Mesendoderm (in vitro differentiated cells): ENCODE results near the gene LRRFIP2.

ENCODE experiments used
- DNase-seq: peaks from one replicate; pipeline ENCODE4 v3.0.0; 2013
- H2AK5ac ChIP-seq: 2 replicates; pipeline ENCODE4 v1.6.1; 2013; ENCODE audit warnings: low read length, inconsistent platforms
- H2BK120ac ChIP-seq: 2 replicates; pipeline ENCODE4 v1.6.1; 2013; ENCODE audit warnings: low read depth, mild to moderate bottlenecking, low read length, moderate library complexity, mixed read lengths
- H2BK15ac ChIP-seq: replicated peaks from 2 replicates; pipeline ENCODE4 v1.6.1; 2013; ENCODE audit warnings: low read depth, mild to moderate bottlenecking, moderate library complexity
- H2BK5ac ChIP-seq: 2 replicates; pipeline ENCODE4 v1.6.1; 2013; ENCODE audit warnings: low read length, inconsistent platforms
- H3K18ac ChIP-seq: 2 replicates; pipeline ENCODE4 v1.6.1; 2013; ENCODE audit warnings: mild to moderate bottlenecking, low read length, mixed read lengths
- H3K23ac ChIP-seq: one replicate; pipeline ENCODE4 v1.6.1; 2013; ENCODE audit warnings: low read length
- H3K27ac ChIP-seq: 2 replicates; pipeline ENCODE4 v1.5.1; 2013; ENCODE audit warnings: low read depth, mild to moderate bottlenecking, inconsistent platforms, low read length, moderate library complexity
- H3K27me3 ChIP-seq: 2 replicates; pipeline ENCODE4 v1.6.1; 2013; ENCODE audit warnings: low read length, control low read depth, mild to moderate bottlenecking, inconsistent platforms; ENCODE audit not compliant: insufficient read depth, poor library complexity
- H3K36me3 ChIP-seq: 2 replicates; pipeline ENCODE4 v1.6.1; 2013; ENCODE audit warnings: low read length, inconsistent platforms; ENCODE audit not compliant: control insufficient read depth, insufficient read depth
- H3K4ac ChIP-seq: one replicate; pipeline ENCODE4 v1.6.1; 2013; ENCODE audit warnings: low read depth, mild to moderate bottlenecking, low read length, moderate library complexity
- H3K4me1 ChIP-seq: 2 replicates; pipeline ENCODE4 v1.6.1; 2013; ENCODE audit warnings: low read depth, low read length, inconsistent platforms; ENCODE audit not compliant: control insufficient read depth
- H3K4me2 ChIP-seq: 2 replicates; pipeline ENCODE4 v1.6.1; 2013; ENCODE audit warnings: low read length
- H3K4me3 ChIP-seq: 2 replicates; pipeline ENCODE4 v1.5.1; 2013; ENCODE audit warnings: mild to moderate bottlenecking, low read length
- H3K56ac ChIP-seq: one replicate; pipeline ENCODE4 v1.6.1; 2013; ENCODE audit warnings: low read length
- H3K79me1 ChIP-seq: 2 replicates; pipeline ENCODE4 v1.6.1; 2013; ENCODE audit warnings: low read length, inconsistent platforms
- H3K79me2 ChIP-seq: 2 replicates; pipeline ENCODE4 v1.6.1; 2013; ENCODE audit warnings: mild to moderate bottlenecking, low read length; ENCODE audit not compliant: control insufficient read depth, insufficient read depth
- H3K9ac ChIP-seq: 2 replicates; pipeline ENCODE4 v1.6.1; 2013; ENCODE audit warnings: low read length, inconsistent platforms
- H4K5ac ChIP-seq: one replicate; pipeline ENCODE4 v1.6.1; 2013; ENCODE audit warnings: low read length
- H4K8ac ChIP-seq: one replicate; pipeline ENCODE4 v1.6.1; 2013; ENCODE audit warnings: low read depth, mild to moderate bottlenecking, control low read depth, low read length, moderate library complexity
- WGBS: extraction: QIAGEN DNeasy Blood & Tissue Kit; methylation state at CpG from one replicate; pipeline ENCODE4 v1.1.7; 2013; ENCODE audit warnings: low lambda C conversion rate, missing lambda C conversion rate; ENCODE audit not compliant: insufficient coverage; ENCODE audit errors: extremely low coverage; 5-methylcytosine and 5-hydroxymethylcytosine counted together

Gene LRRFIP2

DNA sequence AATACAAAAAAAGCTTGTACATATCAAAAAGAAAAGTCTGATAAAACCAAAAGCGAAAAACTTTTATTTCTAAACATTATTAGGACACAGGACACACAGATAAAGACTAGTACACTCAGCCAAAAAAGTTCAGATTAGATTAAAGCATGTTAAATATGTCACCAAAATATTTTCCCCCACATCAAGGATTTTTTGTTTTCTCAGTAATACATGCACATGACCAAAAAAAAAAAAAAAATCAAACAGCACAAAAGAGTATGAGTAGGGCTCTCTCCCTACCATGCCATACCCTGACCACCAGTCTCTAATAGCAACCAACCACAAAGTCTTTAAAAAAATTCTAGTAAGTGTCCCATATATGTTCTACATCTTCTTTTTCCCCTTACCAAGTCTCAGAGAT lies 77.4 kb downstream of the LRRFIP2 start:
- H4K5ac ChIP-seq = no peak overlapping the region
- no peak overlapping the region for H3K56ac ChIP-seq
- DNase-seq = no peak
- no peaks in the 10 kb centered on the region for H3K79me1 ChIP-seq
- no peaks in the 10 kb centered on the region for H3K36me3 ChIP-seq
- H3K9ac ChIP-seq = no peak overlapping the region
- no peak overlapping the region for H3K4me3 ChIP-seq
- no peaks in the 10 kb centered on the region for H3K27me3 ChIP-seq
- WGBS = no CpG with 5 or more reads among the region's 1 CpG
- H2AK5ac ChIP-seq = no peak overlapping the region
- H2BK15ac ChIP-seq = no peak overlapping the region
- H3K23ac ChIP-seq = no peak overlapping the region
- no peak overlapping the region for H3K4ac ChIP-seq
- H2BK5ac ChIP-seq = no peak overlapping the region
- H4K8ac ChIP-seq = no peak overlapping the region
- H3K18ac ChIP-seq = no peak overlapping the region
- no peaks in the 10 kb centered on the region for H3K79me2 ChIP-seq
- no peak overlapping the region for H2BK120ac ChIP-seq
- no peak overlapping the region for H3K4me2 ChIP-seq
- H3K4me1 ChIP-seq = no peaks in the 10 kb centered on the region
- H3K27ac ChIP-seq = no peak overlapping the region

DNA sequence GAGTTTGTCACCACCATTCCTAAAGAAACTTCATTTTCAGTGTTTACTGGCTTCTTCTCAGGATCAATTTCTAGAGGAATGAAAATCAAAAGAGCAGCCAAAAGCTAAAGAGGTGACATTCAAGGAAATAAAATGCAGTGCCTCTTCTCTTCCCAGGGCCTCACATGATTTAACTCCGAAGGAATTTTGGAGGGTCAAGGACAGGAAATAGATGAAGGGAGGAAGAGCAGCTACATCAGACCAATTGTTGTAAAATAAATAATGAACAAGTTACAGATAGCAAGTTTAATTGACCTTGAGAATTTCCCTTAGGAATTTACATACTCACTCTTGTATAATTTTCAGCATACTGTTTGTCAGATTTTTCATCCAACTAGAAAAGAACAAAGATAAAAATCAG lies 78.1 kb downstream of the LRRFIP2 start:
- no peak overlapping the region for H2BK120ac ChIP-seq
- H3K56ac ChIP-seq = no peak overlapping the region
- DNase-seq = peak; percentile 87
- H3K4me2 ChIP-seq = no peak overlapping the region
- H4K8ac ChIP-seq = no peak overlapping the region
- no peak overlapping the region for H2BK15ac ChIP-seq
- no peaks in the 10 kb centered on the region for H3K79me1 ChIP-seq
- no peak overlapping the region for H3K4me3 ChIP-seq
- no peak overlapping the region for H2BK5ac ChIP-seq
- H3K36me3 ChIP-seq = no peaks in the 10 kb centered on the region
- H3K4me1 ChIP-seq = no peaks in the 10 kb centered on the region
- no peaks in the 10 kb centered on the region for H3K27me3 ChIP-seq
- no peak overlapping the region for H3K4ac ChIP-seq
- H3K18ac ChIP-seq = no peak overlapping the region
- no peak overlapping the region for H3K9ac ChIP-seq
- WGBS = no CpG with 5 or more reads among the region's 1 CpG
- H4K5ac ChIP-seq = no peak overlapping the region
- no peaks in the 10 kb centered on the region for H3K79me2 ChIP-seq
- no peak overlapping the region for H3K23ac ChIP-seq
- H2AK5ac ChIP-seq = no peak overlapping the region
- no peak overlapping the region for H3K27ac ChIP-seq

DNA sequence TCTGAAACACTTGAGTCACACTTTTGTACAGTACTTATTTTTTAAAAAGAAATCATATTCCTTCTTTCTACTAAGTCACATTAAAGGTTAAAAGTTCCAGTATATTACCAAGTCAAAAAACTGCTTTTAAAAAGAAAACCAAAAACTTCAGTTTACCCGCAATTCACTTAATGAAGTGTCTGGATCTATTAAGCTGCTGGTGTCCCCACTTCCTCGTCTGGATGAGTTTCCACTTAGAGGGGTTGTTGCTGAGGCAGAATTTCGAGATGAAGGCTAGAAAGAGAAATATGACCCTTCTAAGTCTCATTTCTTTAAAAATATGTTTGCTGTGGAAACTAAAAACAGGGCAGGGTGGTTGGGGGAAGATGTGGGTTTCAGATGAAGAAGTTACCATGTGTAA lies 79.7 kb downstream of the LRRFIP2 start:
- H4K8ac ChIP-seq = no peak overlapping the region

DNA sequence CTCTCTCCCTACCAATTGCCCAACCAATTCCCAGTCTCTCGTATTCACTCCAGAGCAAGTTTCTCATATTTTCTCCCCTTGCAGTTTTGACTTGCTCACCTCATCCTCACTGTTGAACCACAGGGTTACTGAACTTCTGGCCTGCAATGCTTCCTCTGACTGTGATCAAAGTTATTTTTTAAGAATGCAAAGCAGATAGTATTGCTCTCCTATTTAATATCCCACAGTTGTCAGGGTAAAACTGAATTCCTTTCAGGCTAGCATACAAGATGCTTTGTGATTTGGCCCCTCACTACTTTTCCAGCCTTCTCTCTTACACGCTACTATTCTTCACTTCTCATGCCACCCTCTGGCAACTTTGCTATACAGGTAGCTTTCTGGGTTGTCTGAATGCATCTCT lies 80.9 kb downstream of the LRRFIP2 start:
- Histone ChIP-seq H3K4me2 (no peak overlapping the region), H3K79me2 (no peaks in the 10 kb centered on the region), H2AK5ac (no peak overlapping the region), H3K36me3 (no peaks in the 10 kb centered on the region), H2BK15ac (no peak overlapping the region), H3K23ac (no peak overlapping the region), H3K18ac (no peak overlapping the region), H3K27me3 (no peaks in the 10 kb centered on the region), H4K8ac (no peak overlapping the region), H2BK120ac (no peak overlapping the region), H3K9ac (no peak overlapping the region), H2BK5ac (no peak overlapping the region), H3K4ac (no peak overlapping the region), H3K79me1 (no peaks in the 10 kb centered on the region), H4K5ac (no peak overlapping the region), H3K4me1 (no peaks in the 10 kb centered on the region), H3K4me3 (no peak overlapping the region), H3K27ac (no peak overlapping the region), H3K56ac (no peak overlapping the region)
- DNase-seq = no peak
- 100% methylated on average over 1 of the region's 2 CpGs for WGBS

More for the DNA sequence above, 79.7 kb downstream of the LRRFIP2 start:
- H2BK15ac ChIP-seq = no peak overlapping the region
- H3K27ac ChIP-seq = no peak overlapping the region
- H3K4me2 ChIP-seq = no peak overlapping the region
- no peak overlapping the region for H3K56ac ChIP-seq
- no peak overlapping the region for H3K23ac ChIP-seq
- WGBS = no CpG with 5 or more reads among the region's 3 CpGs
- no peaks in the 10 kb centered on the region for H3K79me2 ChIP-seq
- no peak overlapping the region for H3K4ac ChIP-seq
- H3K4me1 ChIP-seq = no peaks in the 10 kb centered on the region
- no peak overlapping the region for H3K9ac ChIP-seq
- no peaks in the 10 kb centered on the region for H3K27me3 ChIP-seq
- no peaks in the 10 kb centered on the region for H3K79me1 ChIP-seq
- no peak overlapping the region for H2BK120ac ChIP-seq
- H4K5ac ChIP-seq = no peak overlapping the region
- H3K18ac ChIP-seq = no peak overlapping the region
- H2AK5ac ChIP-seq = no peak overlapping the region
- H3K4me3 ChIP-seq = no peak overlapping the region
- DNase-seq = no peak
- H2BK5ac ChIP-seq = no peak overlapping the region
- H3K36me3 ChIP-seq = no peaks in the 10 kb centered on the region

DNA sequence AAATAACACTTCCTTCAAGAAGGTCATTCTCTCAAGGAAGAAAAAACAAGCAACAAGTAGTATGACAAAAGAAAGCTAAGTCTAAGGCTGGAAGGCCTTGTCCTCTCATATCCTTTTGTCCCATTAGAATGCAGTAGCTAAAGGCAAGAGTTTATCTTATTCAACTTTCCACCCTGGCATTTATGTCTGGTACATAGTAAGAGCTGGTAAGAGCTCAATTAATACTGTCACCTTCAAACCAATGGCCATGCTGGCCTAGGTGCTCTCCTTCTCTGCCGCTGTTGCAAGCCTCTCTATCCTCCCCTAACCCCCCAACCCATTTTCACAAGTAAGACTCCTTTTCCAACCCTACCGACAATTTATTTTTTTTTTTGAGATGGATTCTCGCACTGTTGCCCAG lies 81.9 kb downstream of the LRRFIP2 start:
- no peaks in the 10 kb centered on the region for H3K36me3 ChIP-seq

DNA sequence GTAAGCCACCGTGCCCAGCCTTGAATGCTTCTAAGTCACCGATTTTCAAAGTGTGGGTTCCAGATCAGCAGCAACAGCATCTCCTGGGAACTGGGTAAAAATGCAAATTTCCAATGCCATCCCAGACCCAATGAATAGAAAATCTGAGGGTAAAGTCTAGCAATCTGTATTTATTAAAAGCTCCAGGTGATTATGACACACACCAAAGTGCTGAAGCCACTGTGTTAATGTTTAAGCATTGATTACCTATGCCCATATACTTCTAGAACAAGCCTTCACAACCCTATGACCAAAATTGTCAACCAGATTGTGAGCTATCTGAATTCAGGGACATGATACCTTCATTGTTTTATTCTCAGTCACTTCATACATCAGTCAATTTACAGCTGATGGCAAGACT lies 86.5 kb downstream of the LRRFIP2 start:
- Histone ChIP-seq H3K18ac (no peak overlapping the region), H4K8ac (no peak overlapping the region), H3K4me2 (no peak overlapping the region), H3K79me1 (no peaks in the 10 kb centered on the region), H2BK5ac (no peak overlapping the region), H3K79me2 (no peaks in the 10 kb centered on the region), H3K27ac (no peak overlapping the region), H2BK120ac (no peak overlapping the region), H3K4ac (no peak overlapping the region), H3K4me3 (no peak overlapping the region), H3K23ac (no peak overlapping the region), H2BK15ac (no peak overlapping the region), H3K4me1 (no peaks in the 10 kb centered on the region), H3K27me3 (no peaks in the 10 kb centered on the region), H3K9ac (no peak overlapping the region), H3K36me3 (no peaks in the 10 kb centered on the region), H3K56ac (no peak overlapping the region), H2AK5ac (no peak overlapping the region), H4K5ac (no peak overlapping the region)
- no CpG with 5 or more reads among the region's 2 CpGs for WGBS
- DNase-seq = no peak

More for the DNA sequence above, 81.9 kb downstream of the LRRFIP2 start:
- Histone ChIP-seq H2BK15ac (no peak overlapping the region), H4K5ac (no peak overlapping the region), H4K8ac (no peak overlapping the region), H2AK5ac (no peak overlapping the region), H3K79me1 (no peaks in the 10 kb centered on the region), H3K4ac (no peak overlapping the region), H3K18ac (no peak overlapping the region), H2BK120ac (no peak overlapping the region), H2BK5ac (no peak overlapping the region), H3K23ac (no peak overlapping the region), H3K4me3 (no peak overlapping the region), H3K27ac (no peak overlapping the region), H3K4me1 (no peaks in the 10 kb centered on the region), H3K56ac (no peak overlapping the region), H3K4me2 (no peak overlapping the region), H3K79me2 (no peaks in the 10 kb centered on the region), H3K9ac (no peak overlapping the region), H3K27me3 (no peaks in the 10 kb centered on the region)
- no peak for DNase-seq
- 100% methylated on average over 1 of the region's 3 CpGs for WGBS
